GM13976 (cell line): Measurements from ENCODE around the gene DLK1.

ENCODE experiments used
- DNase-seq: peaks from one replicate; pipeline ENCODE4 v3.0.0; 2012; ENCODE audit warnings: low spot score
- in situ Hi-C: fragments of 300-500 bp; cut with MboI; formaldehyde crosslinking; loops from one replicate; pipeline ENCODE4 v1.12.0; 2022; ENCODE audit warnings: low sequenced_read_pairs, mixed read lengths, inconsistent platforms; ENCODE audit not compliant: unreplicated experiment
- TF ChIP-seq, protein P1 (sequence below): IDR thresholded peaks from 2 replicates; pipeline ENCODE4 v1.5.1; 2012; ENCODE audit warnings: borderline replicate concordance, mild to moderate bottlenecking; ENCODE audit not compliant: insufficient read depth; ENCODE audit errors: extremely low read depth, missing control alignments, control extremely low read depth

DLK1 gene

GRCh38 chr14:100680439-100681051, 46.1 kb upstream of the DLK1 start:
- no peak for DNase-seq
- in situ Hi-C loops, result no loop called here
- TF ChIP-seq, protein P1, sequence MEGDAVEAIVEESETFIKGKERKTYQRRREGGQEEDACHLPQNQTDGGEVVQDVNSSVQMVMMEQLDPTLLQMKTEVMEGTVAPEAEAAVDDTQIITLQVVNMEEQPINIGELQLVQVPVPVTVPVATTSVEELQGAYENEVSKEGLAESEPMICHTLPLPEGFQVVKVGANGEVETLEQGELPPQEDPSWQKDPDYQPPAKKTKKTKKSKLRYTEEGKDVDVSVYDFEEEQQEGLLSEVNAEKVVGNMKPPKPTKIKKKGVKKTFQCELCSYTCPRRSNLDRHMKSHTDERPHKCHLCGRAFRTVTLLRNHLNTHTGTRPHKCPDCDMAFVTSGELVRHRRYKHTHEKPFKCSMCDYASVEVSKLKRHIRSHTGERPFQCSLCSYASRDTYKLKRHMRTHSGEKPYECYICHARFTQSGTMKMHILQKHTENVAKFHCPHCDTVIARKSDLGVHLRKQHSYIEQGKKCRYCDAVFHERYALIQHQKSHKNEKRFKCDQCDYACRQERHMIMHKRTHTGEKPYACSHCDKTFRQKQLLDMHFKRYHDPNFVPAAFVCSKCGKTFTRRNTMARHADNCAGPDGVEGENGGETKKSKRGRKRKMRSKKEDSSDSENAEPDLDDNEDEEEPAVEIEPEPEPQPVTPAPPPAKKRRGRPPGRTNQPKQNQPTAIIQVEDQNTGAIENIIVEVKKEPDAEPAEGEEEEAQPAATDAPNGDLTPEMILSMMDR, result no peak

DNA sequence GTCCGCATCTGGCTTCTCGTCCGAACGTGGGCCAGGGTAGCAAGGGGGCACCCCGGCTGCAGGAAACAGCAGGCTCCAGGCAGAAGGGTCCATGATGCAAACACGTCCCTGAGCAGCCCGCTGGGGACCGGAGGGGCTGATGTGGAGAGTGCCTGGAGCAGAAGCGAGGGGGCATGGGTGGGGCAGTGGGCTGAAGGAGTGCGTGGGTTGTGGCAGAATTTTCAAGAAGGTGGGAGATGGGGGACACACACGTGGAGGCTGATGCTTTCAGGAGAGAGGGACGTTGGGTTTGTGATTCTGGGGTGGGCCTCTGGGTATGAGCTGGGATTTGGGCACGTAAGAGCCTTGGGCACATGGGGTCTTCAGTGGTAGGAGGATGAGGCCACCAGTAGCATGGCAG, 45.6 kb upstream of the DLK1 start:
- DNase-seq, result no peak
- TF ChIP-seq, protein P1, result no peak
- in situ Hi-C loops, result no loop called here

GRCh38 chr14:100682749-100683148, 43.9 kb upstream of the DLK1 start:
- TF ChIP-seq, protein P1, result no peak
- in situ Hi-C loops, result no loop called here
- DNase-seq, result no peak

DNA sequence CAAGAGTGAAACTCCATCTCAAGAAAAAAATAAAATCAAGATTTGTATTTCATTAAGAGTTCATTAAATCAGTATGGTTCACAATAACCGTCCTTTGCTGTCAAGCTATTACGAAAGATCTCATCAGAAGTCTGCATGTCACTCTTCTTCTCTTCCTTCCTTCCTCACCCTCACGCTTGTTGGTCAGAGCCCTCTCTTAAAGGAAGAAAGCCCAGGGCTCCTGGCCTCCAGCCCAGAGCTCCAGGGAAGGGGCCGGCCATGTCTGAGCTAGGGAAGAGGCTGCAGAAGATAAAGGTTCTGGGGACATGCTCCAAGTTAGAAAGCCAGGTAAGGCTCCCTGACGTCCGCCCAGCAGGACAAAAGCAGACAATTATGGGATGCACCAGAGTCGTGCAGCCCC, 43.1 kb upstream of the DLK1 start:
- DNase-seq, result no peak
- TF ChIP-seq, protein P1, result no peak
- in situ Hi-C loops, result no loop called here

DNA sequence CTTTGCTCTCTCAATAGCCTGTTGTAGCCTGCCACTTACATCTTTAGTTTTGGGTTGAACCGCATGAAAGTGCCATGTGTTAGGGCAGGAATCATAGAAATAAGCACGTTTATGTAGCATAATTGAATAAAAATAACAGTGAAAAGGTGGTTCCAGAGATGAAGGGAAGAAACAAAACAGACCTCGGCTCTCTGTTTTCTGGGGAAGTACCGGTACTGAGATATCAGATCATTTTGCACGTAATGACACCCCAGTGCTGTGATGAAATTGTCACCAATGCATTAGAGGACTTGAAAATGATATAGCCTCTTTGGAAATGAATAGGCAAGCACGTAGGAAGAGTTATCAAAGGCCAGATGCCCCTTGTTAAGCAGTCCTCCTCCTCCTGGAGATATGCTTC, 42.5 kb upstream of the DLK1 start:
- in situ Hi-C loops, result no loop called here
- no peak for DNase-seq
- TF ChIP-seq, protein P1, result no peak

GRCh38 chr14:100684961-100685360, 41.7 kb upstream of the DLK1 start:
- TF ChIP-seq, protein P1, result no peak
- no peak for DNase-seq
- in situ Hi-C loops, result no loop called here
